HepG2 (cell line): Measurements from ENCODE around the gene NPBWR2. TPM values are rescaled to one million over a fixed set of nuclear protein-coding genes. Genes with fewer than 3 reads are reported as not detected.

ENCODE experiments used
- ATAC-seq: fragments of 200-7000 bp; cut with Tn5 transposase; 3 replicates; pipeline ENCODE4 v1.9.1; 2020; ENCODE audit warnings: mild to moderate bottlenecking, moderate library complexity
- BruUV-seq: library from RNA; stranded (reverse); fragments of 400-500 nt; replicated peaks from 2 replicates; lab custom pipeline; 2021; lab: Mats Ljungman, UMichigan
- CTCF ChIA-PET: fragments of 300-600 bp; formaldehyde crosslinking; extraction: SDS; loops from one replicate; lab custom pipeline; 2021; ENCODE audit warnings: low total read pairs, inconsistent platforms, low intra/inter-chr PET ratio; lab: Yijun Ruan, JAX
- POLR2A ChIA-PET: fragments of 350-600 bp; sonication (Branson Sonifier 250); formaldehyde crosslinking; loops from one replicate; lab custom pipeline; 2020; ENCODE audit warnings: antibody characterized with exemption, inconsistent platforms; lab: Yijun Ruan, JAX
- DNase-seq: peaks from one replicate; pipeline ENCODE4 v3.0.0-alpha.2; 2015; ENCODE audit warnings: low spot score
- FAIRE-seq: peaks from 3 replicates; lab custom pipeline; 2011; peaks lifted over from hg19 to GRCh38; lab: Jason Lieb, UNC
- H2AFZ ChIP-seq: one replicate; pipeline ENCODE4 v1.6.1; 2011; ENCODE audit warnings: low read length, inconsistent platforms
- H3K27ac ChIP-seq: fragments of 300-600 bp; 3 replicates; pipeline ENCODE4 v1.8.0; 2011; ENCODE audit warnings: mixed run types, mild to moderate bottlenecking, mixed read lengths, low read length, inconsistent platforms; ENCODE audit not compliant: insufficient read depth; ENCODE audit errors: extremely low read length
- H3K27me3 ChIP-seq, 2 experiments: fragments of 200-600 bp in 1 of 2; 2 replicates in 1 of 2; 3 replicates in 1 of 2; pipeline versions ENCODE4 v1.6.0 to v1.8.0; 2011; ENCODE audit warnings: low read length in 2 of 2, mild to moderate bottlenecking in 2 of 2, moderate library complexity in 2 of 2, inconsistent platforms in 1 of 2; ENCODE audit not compliant: insufficient read depth in 2 of 2, control insufficient read depth in 1 of 2
- H3K36me3 ChIP-seq, 2 experiments: fragments of 200-600 bp in 1 of 2; replicated peaks in 1 of 2; 2 replicates in 1 of 2; 3 replicates in 1 of 2; pipeline versions ENCODE4 v1.5.1 to v1.8.0; 2011; ENCODE audit warnings: low read length in 2 of 2, inconsistent platforms in 1 of 2; ENCODE audit not compliant: insufficient read depth in 2 of 2, control insufficient read depth in 1 of 2
- H3K4me1 ChIP-seq: 2 replicates; pipeline ENCODE4 v1.5.1; 2012; ENCODE audit warnings: low read length, inconsistent platforms; ENCODE audit not compliant: insufficient read depth
- H3K4me2 ChIP-seq: 2 replicates; pipeline ENCODE4 v1.6.0; 2011; ENCODE audit warnings: low read depth, low read length, inconsistent platforms
- H3K4me3 ChIP-seq, 3 experiments: fragments of 200-600 bp in 1 of 3; sonication (generic), shearing (Covaris generic) in 1 of 3; replicated peaks in 1 of 3; 2 replicates each; pipeline ENCODE4 v1.5.1; 2011 to 2016; ENCODE audit warnings: low read length in 3 of 3, inconsistent platforms in 2 of 3, low read depth in 2 of 3, mild to moderate bottlenecking in 2 of 3, control low read depth in 1 of 3, mixed read lengths in 1 of 3; ENCODE audit not compliant: insufficient read depth in 1 of 3
- H3K79me2 ChIP-seq: one replicate; pipeline ENCODE4 v1.6.1; 2011; ENCODE audit warnings: low read length, inconsistent platforms; ENCODE audit not compliant: insufficient read depth
- H3K9ac ChIP-seq: 2 replicates; pipeline ENCODE4 v1.6.0; 2011; ENCODE audit warnings: mild to moderate bottlenecking, low read depth, low read length, inconsistent platforms; ENCODE audit not compliant: insufficient read depth
- H3K9me3 ChIP-seq: 2 replicates; pipeline ENCODE4 v1.5.1; 2012; ENCODE audit warnings: mild to moderate bottlenecking, low read length
- H4K20me1 ChIP-seq: 2 replicates; pipeline ENCODE4 v1.6.0; 2011; ENCODE audit warnings: inconsistent platforms, mild to moderate bottlenecking, low read length, moderate library complexity; ENCODE audit not compliant: insufficient read depth
- AGO2 ChIP-seq: fragments of 200-400 bp; formaldehyde crosslinking; optimal IDR thresholded peaks from 2 replicates; pipeline ENCODE3; 2017; ENCODE audit warnings: mild to moderate bottlenecking, low read depth, low read length, moderate library complexity
- CENPT ChIP-seq: sonication (generic); formaldehyde crosslinking; IDR thresholded peaks from 2 replicates; pipeline ENCODE4 v1.8.0; 2022; ENCODE audit warnings: low read depth, mild to moderate bottlenecking, moderate library complexity, missing genetic modification reagents
- FOXK2 ChIP-seq: fragments of 450-650 bp; IDR thresholded peaks from 2 replicates; pipeline ENCODE4 v1.6.1; 2016
- FOXP1 ChIP-seq, 2 experiments: fragments of 450-650 bp in 1 of 2; IDR thresholded peaks; 2 replicates each; pipeline ENCODE4 v1.6.1; 2017 to 2018; ENCODE audit warnings: antibody characterized with exemption in 1 of 2
- KDM1A ChIP-seq: IDR thresholded peaks from 2 replicates; pipeline ENCODE4 v1.6.1; 2016; ENCODE audit warnings: missing compliant biosample characterization
- KDM4B ChIP-seq: sonication (generic); formaldehyde crosslinking; IDR thresholded peaks from 2 replicates; pipeline ENCODE4 v1.4.0; 2020; ENCODE audit warnings: missing genetic modification reagents
- MAF1 ChIP-seq: sonication (generic); formaldehyde crosslinking; IDR thresholded peaks from 2 replicates; pipeline ENCODE4 v1.5.0; 2020; ENCODE audit warnings: missing genetic modification reagents, borderline replicate concordance
- MYC ChIP-seq: sonication (generic); formaldehyde crosslinking; IDR thresholded peaks from 2 replicates; pipeline ENCODE4 v1.9.0; 2021; ENCODE audit warnings: missing genetic modification reagents, borderline replicate concordance
- TAF1 ChIP-seq: sonication (generic); formaldehyde crosslinking; IDR thresholded peaks from 2 replicates; pipeline ENCODE4 v1.4.0; 2020; ENCODE audit warnings: missing genetic modification reagents
- ZNF546 ChIP-seq: sonication (generic); formaldehyde crosslinking; conservative IDR thresholded peaks from 2 replicates; pipeline ENCODE4 v1.8.1; 2023; ENCODE audit warnings: mild to moderate bottlenecking, missing genetic modification reagents
- WGBS: methylation state at CpG from one replicate; pipeline ENCODE4 v1.1.6; 2017; ENCODE audit warnings: low lambda C conversion rate; 5-methylcytosine and 5-hydroxymethylcytosine counted together
- in situ Hi-C: cut with HindIII; loops from 2 replicates; pipeline ENCODE4 v1.10.0; 2017; ENCODE audit warnings: low pct_unique_long_range_greater_than_20kb; ENCODE audit not compliant: extremely low pct_ligation_motif_present
- intact Hi-C: fragments of 100-400 bp; cut with micrococcal nuclease; formaldehyde crosslinking; loops from one replicate; pipeline ENCODE4 v1.10.0; 2022; ENCODE audit not compliant: unreplicated experiment
- polyA plus RNA-seq, 8 experiments: library from polyadenylated mRNA; depleted of rRNA in 3 of 8; stranded (reverse) in 7 of 8; unstranded in 1 of 8; fragments of >200 nt; fragmentation: Illumina TruSeq in 4 of 8; extraction: Trizol in 4 of 8; gene quantifications; 2 replicates each; pipeline versions ENCODE4 v1.2.1 to v1.2.3, GENCODE V29; 2011 to 2016; ENCODE audit warnings: low read depth in 4 of 8, missing spikeins in 1 of 8, mixed read lengths in 1 of 8; ENCODE audit not compliant: insufficient read depth in 1 of 8
- total RNA-seq, 5 experiments: library from RNA; depleted of rRNA; stranded (reverse); fragments of >200 nt; fragmentation: Illumina TruSeq; extraction: Trizol; gene quantifications; 2 replicates each; pipeline ENCODE4 v1.2.3, GENCODE V29; 2016; ENCODE audit warnings: low read depth in 1 of 5
- TF ChIP-seq, protein P1 (sequence below): sonication (generic); formaldehyde crosslinking; conservative IDR thresholded peaks from 2 replicates; pipeline ENCODE4 v1.8.1; 2023; ENCODE audit warnings: missing genetic modification reagents
- TF ChIP-seq, protein P2 (sequence below): sonication (generic); formaldehyde crosslinking; IDR thresholded peaks from 2 replicates; pipeline ENCODE4 v1.8.1; 2022; ENCODE audit warnings: low read depth, mild to moderate bottlenecking, missing genetic modification reagents

The NPBWR2 gene
- total and polyA plus RNA-seq, 2 of the 13 experiments (the other 11 are each of a cell fraction or from before 2014, with no cell fraction given), result not detected

DNA sequence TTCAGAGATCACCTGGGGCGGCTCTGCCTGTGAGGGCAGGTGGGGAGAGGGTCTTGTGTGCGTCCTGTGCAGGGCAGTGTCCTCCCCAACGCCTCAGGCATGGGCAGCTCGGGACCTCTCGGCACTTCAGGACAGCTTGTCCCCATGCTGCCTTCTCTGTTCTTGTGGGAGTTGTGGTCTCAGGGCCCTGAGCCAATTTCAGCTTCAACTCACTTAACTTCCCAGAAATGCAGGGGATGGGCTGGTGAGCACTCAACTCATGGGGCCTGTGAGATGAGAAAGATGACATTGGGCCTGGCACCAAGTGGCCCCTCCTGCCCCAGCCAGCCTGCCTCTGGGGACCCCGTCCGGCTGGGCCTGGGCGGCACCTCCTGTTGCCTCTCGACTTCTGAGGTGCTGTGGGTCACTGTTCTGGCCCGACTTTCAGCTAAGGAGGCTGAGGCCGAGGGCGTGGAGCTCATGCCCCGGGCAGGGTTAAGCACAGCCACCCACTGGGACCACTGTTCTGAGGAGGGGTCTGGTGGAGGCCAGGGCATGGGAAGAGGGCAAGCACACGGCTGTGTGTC, 34.8 kb downstream of the NPBWR2 start:
- FAIRE-seq (no peak), ATAC-seq (no peak), DNase-seq (no peak)
- no peak for TF ChIP-seq TAF1 (CRISPR knock-in tag)
- peak; percentile 11 for TF ChIP-seq AGO2
- Histone ChIP-seq H3K9ac (no peak overlapping the region), H2AFZ (no peak overlapping the region), H3K4me1 (peaks cover 9% of the 10 kb centered on the region; the same call in 1 of the 2 replicates), H3K4me2 (no peak overlapping the region), H3K79me2 (no peaks in the 10 kb centered on the region), H3K27me3 (peaks cover 0 to 11% of the 10 kb centered on the region in 2 experiments; a peak in 1 of 5 replicates), H3K36me3 (no peaks in the 10 kb centered on the region), H3K4me3 (no peak overlapping the region), H4K20me1 (no peaks in the 10 kb centered on the region), H3K27ac (no peak overlapping the region), H3K9me3 (no peaks in the 10 kb centered on the region)
- ChIA-PET POLR2A (interaction anchor here (0.9 to 1.0 kb wide), 2 partner anchors 18 to 37 kb away, joined by 3 read pairs; partner anchors contain the start of gene C20orf204), CTCF (no interaction called here)
- intact Hi-C loops (no loop called here), in situ Hi-C loops (no loop called here)
- no TSS peak for BruUV-seq
- 72% methylated on average over 14 of the region's 14 CpGs for WGBS

DNA sequence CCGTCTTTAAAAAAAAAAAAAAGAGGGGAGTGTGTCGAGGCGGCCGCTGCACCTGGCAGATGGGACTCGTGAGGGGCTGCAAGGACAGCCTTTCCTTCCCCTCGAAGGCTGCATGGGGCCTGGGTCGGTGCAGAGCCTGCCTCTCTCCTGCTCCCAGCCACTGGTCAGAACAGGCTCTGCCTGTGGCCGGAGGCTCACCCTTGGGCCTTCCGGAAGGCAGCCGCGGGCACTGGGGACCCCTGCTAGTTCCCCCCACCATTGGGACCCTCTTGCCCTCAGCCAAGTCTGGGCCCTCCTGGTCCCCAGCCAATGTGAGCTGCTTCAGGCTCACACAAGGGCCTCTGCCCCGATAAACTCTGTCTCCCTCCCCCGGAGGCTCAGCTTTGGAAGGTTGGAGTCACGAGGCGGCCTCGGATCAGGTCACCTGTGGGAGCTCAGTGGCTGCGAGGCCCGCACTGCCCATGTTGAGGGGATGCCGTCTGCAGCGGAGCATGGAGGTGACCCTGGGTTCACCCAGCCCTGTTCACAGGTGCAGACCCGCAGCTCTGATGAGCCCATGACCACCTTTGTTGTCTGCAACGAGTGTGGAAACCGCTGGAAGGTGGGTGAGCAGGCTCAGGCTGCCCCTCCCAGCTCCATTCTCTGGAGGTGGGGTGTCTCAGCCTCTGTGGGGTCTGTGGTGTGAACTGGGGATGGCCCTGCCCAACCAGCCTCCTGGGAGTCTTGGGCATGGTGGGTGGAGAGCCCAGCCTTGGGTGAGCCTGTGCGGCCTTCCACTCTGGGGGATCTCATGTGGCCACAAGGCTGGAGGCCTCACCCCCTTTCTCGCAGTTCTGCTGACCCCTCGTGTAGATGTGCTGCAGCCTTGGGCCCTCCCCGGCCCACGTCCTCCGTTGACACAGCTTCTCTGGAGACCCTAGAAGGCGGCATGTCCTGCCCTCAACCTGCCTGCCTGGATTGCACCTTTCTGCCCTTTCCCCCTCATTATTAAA, 35.7 kb downstream of the NPBWR2 start:
- Histone ChIP-seq H3K4me2 (no peak overlapping the region), H3K4me1 (peaks cover 18% of the 10 kb centered on the region), H3K27me3 (peaks cover 0 to 11% of the 10 kb centered on the region in 2 experiments; a peak in 2 of 5 replicates), H2AFZ (no peak overlapping the region), H3K9me3 (no peaks in the 10 kb centered on the region), H3K79me2 (no peaks in the 10 kb centered on the region), H3K4me3 (no peak overlapping the region), H3K27ac (no peak overlapping the region), H3K36me3 (no peaks in the 10 kb centered on the region), H3K9ac (no peak overlapping the region), H4K20me1 (no peaks in the 10 kb centered on the region)
- no peak for DNase-seq
- CTCF ChIA-PET, result no interaction called here
- BruUV-seq, result no TSS peak
- no peak for FAIRE-seq
- ATAC-seq, result no peak
- POLR2A ChIA-PET, result interaction anchor here (0.9 to 1.1 kb wide), 2 partner anchors 36 to 91 kb away, joined by 3 to 4 read pairs; partner anchors contain the start of gene C20orf204
- in situ Hi-C loops (no loop called here), intact Hi-C loops (no loop called here)
- WGBS, result 71% methylated on average over 25 of the region's 30 CpGs
- TF ChIP-seq, protein P1, sequence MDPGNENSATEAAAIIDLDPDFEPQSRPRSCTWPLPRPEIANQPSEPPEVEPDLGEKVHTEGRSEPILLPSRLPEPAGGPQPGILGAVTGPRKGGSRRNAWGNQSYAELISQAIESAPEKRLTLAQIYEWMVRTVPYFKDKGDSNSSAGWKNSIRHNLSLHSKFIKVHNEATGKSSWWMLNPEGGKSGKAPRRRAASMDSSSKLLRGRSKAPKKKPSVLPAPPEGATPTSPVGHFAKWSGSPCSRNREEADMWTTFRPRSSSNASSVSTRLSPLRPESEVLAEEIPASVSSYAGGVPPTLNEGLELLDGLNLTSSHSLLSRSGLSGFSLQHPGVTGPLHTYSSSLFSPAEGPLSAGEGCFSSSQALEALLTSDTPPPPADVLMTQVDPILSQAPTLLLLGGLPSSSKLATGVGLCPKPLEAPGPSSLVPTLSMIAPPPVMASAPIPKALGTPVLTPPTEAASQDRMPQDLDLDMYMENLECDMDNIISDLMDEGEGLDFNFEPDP (CRISPR knock-in tag), result 0 out of 2 replicates have a peak, but pooled peaks have one; percentile 68
- TF ChIP-seq KDM1A (CRISPR knock-in tag) (no peak), KDM4B (CRISPR knock-in tag) (no peak), MYC (0 out of 2 replicates have a peak, but pooled peaks have one; percentile 14), FOXP1 (IDR thresholded peaks at IDR 0.05) (no peak), FOXP1 (CRISPR knock-in tag; IDR thresholded peaks at IDR 0.05) (no peak), ZNF546 (CRISPR knock-in tag) (no peak), MAF1 (no peak), CENPT (CRISPR knock-in tag) (no peak), FOXK2 (no peak)
- TF ChIP-seq, protein P2, sequence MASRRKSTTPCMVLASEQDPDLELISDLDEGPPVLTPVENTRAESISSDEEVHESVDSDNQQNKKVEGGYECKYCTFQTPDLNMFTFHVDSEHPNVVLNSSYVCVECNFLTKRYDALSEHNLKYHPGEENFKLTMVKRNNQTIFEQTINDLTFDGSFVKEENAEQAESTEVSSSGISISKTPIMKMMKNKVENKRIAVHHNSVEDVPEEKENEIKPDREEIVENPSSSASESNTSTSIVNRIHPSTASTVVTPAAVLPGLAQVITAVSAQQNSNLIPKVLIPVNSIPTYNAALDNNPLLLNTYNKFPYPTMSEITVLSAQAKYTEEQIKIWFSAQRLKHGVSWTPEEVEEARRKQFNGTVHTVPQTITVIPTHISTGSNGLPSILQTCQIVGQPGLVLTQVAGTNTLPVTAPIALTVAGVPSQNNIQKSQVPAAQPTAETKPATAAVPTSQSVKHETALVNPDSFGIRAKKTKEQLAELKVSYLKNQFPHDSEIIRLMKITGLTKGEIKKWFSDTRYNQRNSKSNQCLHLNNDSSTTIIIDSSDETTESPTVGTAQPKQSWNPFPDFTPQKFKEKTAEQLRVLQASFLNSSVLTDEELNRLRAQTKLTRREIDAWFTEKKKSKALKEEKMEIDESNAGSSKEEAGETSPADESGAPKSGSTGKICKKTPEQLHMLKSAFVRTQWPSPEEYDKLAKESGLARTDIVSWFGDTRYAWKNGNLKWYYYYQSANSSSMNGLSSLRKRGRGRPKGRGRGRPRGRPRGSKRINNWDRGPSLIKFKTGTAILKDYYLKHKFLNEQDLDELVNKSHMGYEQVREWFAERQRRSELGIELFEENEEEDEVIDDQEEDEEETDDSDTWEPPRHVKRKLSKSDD (CRISPR knock-in tag), result no peak
